Neuron (in vitro differentiated cells): ENCODE data around the gene PDE1C.

Experiments used
- H2AFZ ChIP-seq: one replicate; pipeline ENCODE4 v1.6.1; 2013; ENCODE audit warnings: low read depth, mild to moderate bottlenecking, inconsistent platforms, low read length, moderate library complexity
- H3K27me3 ChIP-seq: one replicate; pipeline ENCODE4 v1.6.1; 2013; ENCODE audit warnings: low read length; ENCODE audit not compliant: insufficient read depth
- H3K36me3 ChIP-seq: one replicate; pipeline ENCODE4 v1.6.1; 2013; ENCODE audit warnings: low read length; ENCODE audit not compliant: insufficient read depth
- H3K4me1 ChIP-seq: one replicate; pipeline ENCODE4 v1.6.1; 2013; ENCODE audit warnings: low read length; ENCODE audit not compliant: insufficient read depth
- H3K4me3 ChIP-seq: 2 replicates; pipeline ENCODE4 v1.5.1; 2013; ENCODE audit warnings: mild to moderate bottlenecking, low read length, moderate library complexity
- H3K9me3 ChIP-seq: one replicate; pipeline ENCODE4 v1.6.1; 2013; ENCODE audit warnings: low read length

Gene PDE1C

GRCh38 chr7:31957756-31958155 is 112.5 kb downstream of the PDE1C start:
- no peak overlapping the region for H3K4me3 ChIP-seq
- H3K9me3 ChIP-seq = no peaks in the 10 kb centered on the region
- no peaks in the 10 kb centered on the region for H3K27me3 ChIP-seq
- no peaks in the 10 kb centered on the region for H3K36me3 ChIP-seq
- no peak overlapping the region for H2AFZ ChIP-seq
- H3K4me1 ChIP-seq = no peaks in the 10 kb centered on the region

- Histone ChIP-seq H3K4me3 (no peak overlapping the region), H2AFZ (no peak overlapping the region), H3K36me3 (no peaks in the 10 kb centered on the region), H3K27me3 (no peaks in the 10 kb centered on the region), H3K4me1 (no peaks in the 10 kb centered on the region), H3K9me3 (no peaks in the 10 kb centered on the region)
Observed at GRCh38 chr7:31957090-31957720, 113.0 kb downstream of the PDE1C start.

- H3K36me3 ChIP-seq = no peaks in the 10 kb centered on the region
- H3K4me3 ChIP-seq = no peak overlapping the region
- H2AFZ ChIP-seq = no peak overlapping the region
- no peaks in the 10 kb centered on the region for H3K27me3 ChIP-seq
- no peaks in the 10 kb centered on the region for H3K9me3 ChIP-seq
- H3K4me1 ChIP-seq = no peaks in the 10 kb centered on the region
Observed at GRCh38 chr7:31955641-31956040, 114.6 kb downstream of the PDE1C start.

GRCh38 chr7:31955021-31955420 is 115.2 kb downstream of the PDE1C start:
- Histone ChIP-seq H3K27me3 (no peaks in the 10 kb centered on the region), H2AFZ (no peak overlapping the region), H3K4me1 (no peaks in the 10 kb centered on the region), H3K36me3 (no peaks in the 10 kb centered on the region), H3K9me3 (no peaks in the 10 kb centered on the region), H3K4me3 (no peak overlapping the region)

- Histone ChIP-seq H3K27me3 (no peaks in the 10 kb centered on the region), H3K36me3 (no peaks in the 10 kb centered on the region), H3K9me3 (no peaks in the 10 kb centered on the region), H3K4me1 (no peaks in the 10 kb centered on the region), H3K4me3 (no peak overlapping the region), H2AFZ (no peak overlapping the region)
Observed at GRCh38 chr7:31954500-31954899, 115.7 kb downstream of the PDE1C start.

- Histone ChIP-seq H3K9me3 (no peaks in the 10 kb centered on the region), H3K27me3 (no peaks in the 10 kb centered on the region), H3K4me3 (no peak overlapping the region), H2AFZ (no peak overlapping the region), H3K4me1 (no peaks in the 10 kb centered on the region), H3K36me3 (no peaks in the 10 kb centered on the region)
Observed at GRCh38 chr7:31953432-31953831, 116.8 kb downstream of the PDE1C start.

- Histone ChIP-seq H3K4me3 (no peak overlapping the region), H3K9me3 (no peaks in the 10 kb centered on the region), H3K27me3 (no peaks in the 10 kb centered on the region), H3K4me1 (no peaks in the 10 kb centered on the region), H3K36me3 (no peaks in the 10 kb centered on the region), H2AFZ (no peak overlapping the region)
Observed at GRCh38 chr7:31950091-31950755, 120.0 kb downstream of the PDE1C start.

- Histone ChIP-seq H3K36me3 (no peaks in the 10 kb centered on the region), H3K9me3 (no peaks in the 10 kb centered on the region), H3K27me3 (no peaks in the 10 kb centered on the region), H2AFZ (no peak overlapping the region), H3K4me1 (no peaks in the 10 kb centered on the region), H3K4me3 (no peak overlapping the region)
Observed at GRCh38 chr7:31948029-31948428, 122.2 kb downstream of the PDE1C start.

GRCh38 chr7:31940167-31940566 is 130.0 kb downstream of the PDE1C start:
- no peaks in the 10 kb centered on the region for H3K36me3 ChIP-seq
- H3K9me3 ChIP-seq = no peaks in the 10 kb centered on the region

GRCh38 chr7:31939076-31939475 is 131.1 kb downstream of the PDE1C start:
- Histone ChIP-seq H3K4me3 (no peak overlapping the region), H3K9me3 (no peaks in the 10 kb centered on the region), H2AFZ (no peak overlapping the region)

More at GRCh38 chr7:31940167-31940566, 130.0 kb downstream of the PDE1C start:
- Histone ChIP-seq H2AFZ (no peak overlapping the region), H3K4me3 (no peak overlapping the region), H3K4me1 (peaks cover 4% of the 10 kb centered on the region), H3K27me3 (no peaks in the 10 kb centered on the region)

GRCh38 chr7:31938650-31939049 is 131.6 kb downstream of the PDE1C start:
- H3K36me3 ChIP-seq = no peaks in the 10 kb centered on the region
- no peaks in the 10 kb centered on the region for H3K9me3 ChIP-seq
- H2AFZ ChIP-seq = no peak overlapping the region
- no peaks in the 10 kb centered on the region for H3K27me3 ChIP-seq
- H3K4me1 ChIP-seq = peaks cover 6% of the 10 kb centered on the region
- no peak overlapping the region for H3K4me3 ChIP-seq

More at GRCh38 chr7:31939076-31939475, 131.1 kb downstream of the PDE1C start:
- H3K27me3 ChIP-seq = no peaks in the 10 kb centered on the region
- peaks cover 6% of the 10 kb centered on the region for H3K4me1 ChIP-seq
- H3K36me3 ChIP-seq = no peaks in the 10 kb centered on the region

GRCh38 chr7:31937982-31938381 is 132.2 kb downstream of the PDE1C start:
- Histone ChIP-seq H3K4me3 (no peak overlapping the region), H2AFZ (no peak overlapping the region), H3K4me1 (peaks cover 6% of the 10 kb centered on the region), H3K27me3 (no peaks in the 10 kb centered on the region), H3K9me3 (no peaks in the 10 kb centered on the region), H3K36me3 (no peaks in the 10 kb centered on the region)

GRCh38 chr7:31935124-31936054 is 134.8 kb downstream of the PDE1C start:
- no peaks in the 10 kb centered on the region for H3K36me3 ChIP-seq
- no peaks in the 10 kb centered on the region for H3K9me3 ChIP-seq
- H3K27me3 ChIP-seq = no peaks in the 10 kb centered on the region
- no peak overlapping the region for H3K4me3 ChIP-seq
- peaks cover 6% of the 10 kb centered on the region for H3K4me1 ChIP-seq
- H2AFZ ChIP-seq = no peak overlapping the region
